ENCODE measurements around the gene DGKK.

The DGKK gene

GRCh38 chrX:50470103-50471031, at the start of gene DGKK:
DGKK (minus strand) TSS chrX:50470825; CDS start chrX:50470678, 147 bp downstream.
- no peak for DNase-seq (ENCODE audit: low read depth in 3 of 3)

GRCh38 chrX:50514811-50515210, 44.2 kb upstream of the DGKK start:
- DNase-seq (ENCODE audit: low read depth in 3 of 3), result no peak

GRCh38 chrX:50497114-50497513, 26.5 kb upstream of the DGKK start:
- DNase-seq (ENCODE audit: low read depth in 3 of 3), result no peak

GRCh38 chrX:50495616-50496015, 25.0 kb upstream of the DGKK start:
- no peak for DNase-seq (ENCODE audit: low read depth in 3 of 3)

GRCh38 chrX:50492720-50493119, 22.1 kb upstream of the DGKK start:
- no peak for DNase-seq (ENCODE audit: low read depth in 3 of 3)

GRCh38 chrX:50484662-50485061, 14.0 kb upstream of the DGKK start:
- DNase-seq (ENCODE audit: low read depth in 3 of 3), result no peak

GRCh38 chrX:50483283-50483682, 12.7 kb upstream of the DGKK start:
- no peak for DNase-seq (ENCODE audit: low read depth in 3 of 3)

GRCh38 chrX:50475208-50475607, 4.6 kb upstream of the DGKK start:
- DNase-seq (ENCODE audit: low read depth in 3 of 3), result no peak

GRCh38 chrX:50471390-50471789, 765 bp upstream of the DGKK start:
- DNase-seq (ENCODE audit: low read depth in 3 of 3), result no peak

- no peak for DNase-seq (ENCODE audit: low read depth in 3 of 3)
Measured at GRCh38 chrX:50469206-50469605, 1.4 kb downstream of the DGKK start.

GRCh38 chrX:50459615-50460014, 11.0 kb downstream of the DGKK start:
- no peak for DNase-seq (ENCODE audit: low read depth in 3 of 3)

- DNase-seq (ENCODE audit: low read depth in 3 of 3), result no peak
Measured at GRCh38 chrX:50458483-50458882, 12.1 kb downstream of the DGKK start.

GRCh38 chrX:50456712-50457484, 13.7 kb downstream of the DGKK start:
- no peak for DNase-seq (ENCODE audit: low read depth in 3 of 3)

- no peak for DNase-seq (ENCODE audit: low read depth in 3 of 3)
Measured at GRCh38 chrX:50452782-50453181, 17.8 kb downstream of the DGKK start.

GRCh38 chrX:50450324-50450723, 20.3 kb downstream of the DGKK start:
- no peak for DNase-seq (ENCODE audit: low read depth in 3 of 3)

- DNase-seq (ENCODE audit: low read depth in 3 of 3), result no peak
Measured at GRCh38 chrX:50448565-50448964, 22.1 kb downstream of the DGKK start.

- DNase-seq (ENCODE audit: low read depth in 3 of 3), result no peak
Measured at GRCh38 chrX:50447535-50447934, 23.1 kb downstream of the DGKK start.

- DNase-seq (ENCODE audit: low read depth in 3 of 3), result no peak
Measured at GRCh38 chrX:50442426-50443116, 28.1 kb downstream of the DGKK start.

GRCh38 chrX:50436797-50437196, 33.8 kb downstream of the DGKK start:
- DNase-seq (ENCODE audit: low read depth in 3 of 3), result no peak

GRCh38 chrX:50432829-50433289, 37.8 kb downstream of the DGKK start:
- no peak for DNase-seq (ENCODE audit: low read depth in 3 of 3)

- no peak for DNase-seq (ENCODE audit: low read depth in 3 of 3)
Measured at GRCh38 chrX:50431623-50432022, 39.0 kb downstream of the DGKK start.

- no peak for DNase-seq (ENCODE audit: low read depth in 3 of 3)
Measured at GRCh38 chrX:50430917-50431575, 39.6 kb downstream of the DGKK start.

All from stimulated activated CD4-positive, alpha-beta T cell treated with anti-CD3 and anti-CD28 coated beads, TNF-alpha, amount 100 ng/mL, for 24 hours (primary cell).